ENCODE data around the gene RPL7A.
A peak's percentile ranks its signal among the peaks of the same experiment; 100 is the strongest.
"Not testable (repeated sequence)": the region's sequence is repeated elsewhere in the genome, so short reads cannot be mapped to it uniquely, and the experiment has no call there.

Gene RPL7A

GRCh38 chr9:133347985-133348717 is at the start of gene RPL7A, which contains the start of gene MED22:
RPL7A (plus strand) TSS chr9:133348218; CDS start chr9:133348244, 26 bp downstream.
MED22 (minus strand) TSS chr9:133348131; CDS start chr9:133346662, 1,469 bp downstream.
- DNase-seq: peak; percentile 95

DNA sequence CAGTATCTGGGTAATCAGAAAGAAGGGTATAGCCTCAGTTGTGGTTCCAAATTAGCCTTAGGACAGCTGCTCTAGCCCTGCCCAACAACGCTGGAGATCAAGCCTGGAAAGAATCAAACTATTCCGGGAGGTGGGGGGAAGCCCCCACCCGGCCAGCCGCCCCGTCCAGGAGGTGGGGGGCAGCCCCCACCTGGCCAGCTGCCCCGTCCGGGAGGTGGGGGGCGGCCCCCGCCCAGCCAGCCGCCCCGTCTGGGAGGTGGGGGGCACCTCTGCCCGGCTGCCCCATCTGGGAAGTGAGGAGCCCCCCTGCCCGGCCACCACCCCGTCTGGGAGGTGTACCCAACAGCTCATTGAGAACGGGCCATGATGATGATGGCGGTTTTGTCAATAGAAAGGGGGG is 48.0 kb upstream of the RPL7A start:
- DNase-seq: not testable (repeated sequence)

DNA sequence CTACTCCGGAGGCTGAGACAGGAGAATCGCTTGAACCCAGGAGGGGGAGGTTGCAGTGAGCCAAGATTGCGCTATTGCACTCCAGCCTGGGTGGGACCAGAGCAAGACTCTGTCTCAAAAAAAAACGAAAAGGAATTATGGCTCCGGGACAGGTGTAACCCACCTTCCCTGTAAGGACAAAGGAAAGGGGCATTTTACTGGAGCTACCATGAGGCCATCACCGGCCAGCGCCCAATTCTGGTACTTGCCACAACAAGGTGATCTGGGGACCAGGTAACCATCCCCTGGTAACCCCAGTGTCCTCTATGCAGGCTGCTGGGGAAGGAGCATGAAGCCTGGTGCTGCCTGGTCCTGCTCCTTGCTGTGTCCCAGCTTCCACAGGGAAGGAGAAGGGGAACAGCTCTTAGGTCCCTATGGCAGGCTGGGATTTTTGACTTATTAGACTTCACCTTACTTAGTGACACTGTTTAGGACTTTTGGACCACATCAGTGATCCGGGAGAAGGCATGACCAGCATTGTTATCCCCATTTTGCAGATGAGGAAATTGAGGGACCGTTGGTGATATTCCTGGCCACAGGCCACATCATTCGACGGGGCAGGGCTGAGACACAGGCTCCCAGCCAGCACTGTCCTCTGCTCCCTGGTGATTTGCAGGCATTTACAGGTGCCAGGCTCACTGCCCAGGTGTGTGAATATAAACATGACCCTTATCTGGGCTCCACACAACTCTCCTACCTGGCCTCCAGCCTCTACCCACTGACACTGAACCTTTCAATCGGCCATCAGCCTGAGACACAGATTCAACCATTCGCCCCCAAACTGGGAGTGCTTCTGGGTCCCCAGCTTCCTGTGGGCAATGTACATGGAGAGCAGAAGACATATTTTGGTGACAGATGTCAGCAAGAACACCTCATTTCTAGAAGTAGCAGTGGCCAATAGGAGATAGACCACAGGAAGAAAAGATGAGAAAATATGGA is 46.5 kb upstream of the RPL7A start:
- no peak for DNase-seq

DNA sequence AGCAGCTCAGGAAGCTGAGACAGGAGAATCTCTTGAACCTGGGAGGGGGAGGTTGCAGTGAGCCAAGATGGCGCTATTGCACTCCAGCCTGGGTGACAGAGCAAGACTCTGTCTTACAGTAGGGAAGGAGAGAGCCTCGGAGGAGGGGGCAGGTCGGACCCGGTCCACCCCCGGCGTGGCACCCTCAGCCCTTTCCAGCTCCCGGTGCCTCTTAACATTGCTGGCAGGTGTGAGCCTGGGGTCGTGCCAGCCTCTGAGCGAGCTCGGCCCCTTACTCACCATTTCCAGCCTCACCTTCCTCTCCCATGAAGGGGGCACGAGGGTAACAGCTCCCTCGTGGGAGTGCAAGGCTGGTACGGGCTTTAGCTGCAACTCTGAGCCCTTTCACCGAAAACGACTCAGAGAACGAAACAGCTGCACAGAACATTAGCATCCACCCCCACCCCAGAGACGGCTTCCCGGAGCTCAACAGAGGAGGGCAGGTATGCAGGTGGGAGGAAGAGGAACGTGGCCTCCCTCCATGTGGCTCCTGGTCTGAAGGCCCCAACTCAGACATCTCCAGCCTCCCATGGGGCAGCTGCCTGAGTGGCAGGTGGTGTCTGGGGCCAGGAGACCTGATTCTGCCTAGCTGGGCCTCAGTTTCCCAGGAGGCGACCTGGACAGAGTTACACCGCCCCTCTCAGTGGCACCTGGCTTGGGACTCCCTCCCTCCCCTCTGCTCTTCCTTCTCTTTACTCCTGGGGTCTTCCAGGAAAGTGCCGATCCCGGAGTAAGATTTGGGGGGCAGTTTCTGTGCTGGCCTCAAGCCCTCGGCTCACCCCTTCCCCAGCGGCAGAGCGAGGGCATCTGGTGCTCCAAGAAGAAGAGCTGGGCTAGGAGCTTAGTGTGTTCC is 44.5 kb upstream of the RPL7A start:
- no peak for DNase-seq

DNA sequence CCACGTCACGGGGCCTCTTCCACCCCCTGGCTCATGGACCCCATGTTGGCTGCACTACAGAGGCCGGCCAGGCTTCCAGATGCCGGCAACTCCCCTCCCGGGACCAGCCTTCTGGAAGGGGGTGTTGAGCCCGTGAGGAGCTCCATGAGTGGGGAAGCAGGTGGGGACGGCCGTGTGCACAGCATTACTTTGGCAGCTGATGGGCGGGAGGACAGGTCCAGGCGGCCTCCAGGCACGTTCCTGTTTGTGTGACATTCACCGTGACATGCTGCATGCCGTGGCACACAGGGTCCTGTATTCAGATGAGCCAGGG is 43.9 kb upstream of the RPL7A start:
- DNase-seq: no peak

DNA sequence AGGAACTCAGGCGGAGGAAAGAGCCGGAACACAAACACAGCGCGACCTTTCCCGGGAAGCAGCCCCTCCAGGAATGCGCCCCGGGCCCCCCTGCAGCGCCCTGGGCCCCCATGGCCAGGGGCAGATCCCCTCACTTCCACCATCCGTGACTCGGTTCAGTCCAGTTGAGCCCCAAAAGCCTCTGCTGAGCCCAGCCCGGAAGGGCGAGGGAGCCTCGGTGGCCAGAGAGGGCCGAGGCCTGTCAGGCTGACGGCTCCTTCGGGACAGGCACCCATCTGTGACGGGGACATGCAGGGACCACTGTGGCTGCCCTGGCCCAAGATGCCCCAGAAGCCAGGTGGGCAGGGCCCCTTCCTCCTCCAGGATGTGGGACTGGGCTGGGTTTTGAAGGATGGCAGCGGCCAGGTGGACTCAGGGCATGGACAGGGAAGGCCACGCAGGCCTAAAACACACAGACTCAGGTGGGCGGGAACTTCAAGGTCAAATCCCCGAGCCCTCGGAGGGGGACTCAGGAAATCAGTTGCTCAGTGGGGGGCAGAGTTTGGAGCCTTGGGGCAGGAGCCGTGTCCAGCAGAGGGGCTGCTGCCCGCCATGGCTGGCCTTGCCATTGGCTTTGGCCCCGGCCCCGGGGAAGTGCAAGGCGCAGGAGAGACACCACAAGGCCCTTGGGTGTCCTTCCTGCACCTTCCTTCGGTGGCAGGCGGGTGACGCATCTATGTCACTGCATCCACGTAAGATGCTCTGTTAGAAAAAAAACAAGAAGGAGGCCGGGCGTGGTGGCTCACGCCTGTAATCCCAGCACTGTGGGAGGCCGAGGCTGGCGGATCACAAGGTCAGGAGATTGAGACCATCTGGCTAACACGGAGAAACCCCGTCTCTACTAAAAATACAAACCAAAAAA is 43.3 kb upstream of the RPL7A start:
- no peak for DNase-seq

DNA sequence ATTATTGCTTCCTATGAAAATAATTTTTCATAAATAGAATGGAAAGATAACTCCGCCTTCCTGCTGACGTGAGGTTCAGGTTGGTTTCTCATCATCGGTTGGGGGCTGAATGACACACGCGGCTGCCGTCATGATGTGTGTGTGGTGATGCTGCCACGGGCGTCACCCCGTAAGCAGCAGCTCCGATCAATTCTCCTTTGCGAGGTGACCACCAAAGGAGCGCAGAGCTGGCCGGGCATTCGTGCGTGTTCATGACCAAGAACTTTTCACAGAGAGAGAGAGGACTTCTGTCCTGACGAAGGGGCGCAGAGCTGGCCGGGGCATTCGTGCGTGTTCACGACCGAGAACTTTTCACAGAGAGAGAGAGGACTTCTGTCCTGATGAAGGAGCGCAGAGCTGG is 42.3 kb upstream of the RPL7A start:
- DNase-seq: no peak

GRCh38 chr9:133306242-133307204 is 41.5 kb upstream of the RPL7A start:
- DNase-seq: no peak

DNA sequence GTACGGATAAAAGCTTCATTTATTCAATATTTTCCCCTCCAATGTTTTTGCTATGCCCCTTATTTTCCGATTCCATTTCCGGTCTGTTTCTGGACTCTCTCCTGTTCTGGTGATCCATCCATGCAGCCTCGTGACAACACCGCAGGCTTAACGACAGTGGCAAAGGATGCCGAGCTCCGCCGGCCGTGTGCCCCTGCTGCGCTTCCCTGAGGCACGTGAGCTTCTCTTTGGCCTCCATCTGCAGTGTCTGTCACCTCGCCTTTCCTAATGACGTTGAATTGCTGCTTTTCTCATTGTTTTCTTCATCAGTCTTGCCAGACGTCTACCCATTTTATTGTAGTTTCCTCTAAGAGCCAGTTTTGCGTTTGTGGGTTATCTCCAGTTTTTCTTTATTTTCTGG is 40.7 kb upstream of the RPL7A start:
- DNase-seq: no peak

DNA sequence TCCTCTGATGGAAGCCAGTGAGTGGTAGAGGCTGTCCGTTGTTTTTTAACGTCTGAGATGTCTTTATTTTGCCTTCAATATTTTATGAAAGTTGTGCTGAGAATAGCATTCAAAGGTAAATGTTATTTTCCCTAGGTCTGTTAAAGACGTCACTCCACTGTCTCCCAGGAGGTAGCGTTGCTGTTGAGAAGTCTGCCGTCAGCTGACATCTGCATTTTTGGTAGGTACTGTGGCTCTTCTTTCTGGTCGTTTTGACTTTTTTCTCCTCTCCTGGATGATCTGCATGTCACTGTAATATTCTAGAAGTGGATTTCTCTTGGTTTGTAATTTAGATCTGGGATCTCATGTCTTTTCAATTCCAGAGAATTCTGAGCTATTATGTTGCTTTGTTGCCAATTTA is 38.4 kb upstream of the RPL7A start:
- no peak for DNase-seq

DNA sequence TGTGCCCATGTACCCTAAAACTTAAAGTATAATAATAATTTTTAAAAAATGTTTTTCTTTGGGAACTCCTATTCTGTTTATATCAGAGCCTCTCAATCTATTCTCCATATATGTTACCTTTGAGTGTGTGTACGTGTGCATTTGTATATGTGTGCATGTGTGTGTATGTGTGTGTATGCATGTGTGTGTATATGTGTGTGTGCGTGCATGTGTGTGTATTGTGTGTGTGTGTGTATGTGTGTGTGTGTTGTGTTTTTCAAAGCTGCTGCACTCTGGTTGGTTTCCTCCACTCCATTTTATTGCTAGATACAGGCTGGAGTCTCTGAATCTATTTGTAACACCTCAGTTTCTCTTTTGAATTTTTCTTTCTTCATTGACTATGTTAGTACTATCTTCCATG is 32.0 kb upstream of the RPL7A start:
- no peak for DNase-seq

DNA sequence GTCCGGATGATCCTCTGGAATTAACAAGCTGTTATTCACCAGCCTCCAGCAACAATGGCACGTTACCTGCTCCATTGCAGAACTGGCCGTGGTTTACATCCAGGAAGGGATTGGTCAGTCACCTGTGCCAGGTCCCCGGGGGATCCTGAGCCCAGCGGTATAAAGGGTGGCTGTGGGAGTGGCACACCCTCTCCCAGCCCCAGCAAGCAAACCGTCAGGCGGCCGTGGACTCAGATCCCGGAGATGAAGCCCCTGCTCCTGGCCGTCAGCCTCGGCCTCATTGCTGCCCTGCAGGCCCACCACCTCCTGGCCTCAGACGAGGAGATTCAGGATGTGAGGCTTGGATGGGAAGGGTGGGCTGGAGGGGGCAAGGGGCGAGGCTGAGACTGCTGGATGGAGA is 30.5 kb upstream of the RPL7A start:
- not testable (repeated sequence) for DNase-seq

GRCh38 chr9:133320421-133320881 is 27.6 kb upstream of the RPL7A start:
- DNase-seq: no peak

- no peak for DNase-seq
Measured at GRCh38 chr9:133321411-133321935, 26.5 kb upstream of the RPL7A start.

GRCh38 chr9:133322701-133323100 is 25.3 kb upstream of the RPL7A start:
- DNase-seq: no peak

GRCh38 chr9:133323211-133323610 is 24.8 kb upstream of the RPL7A start:
- no peak for DNase-seq

DNA sequence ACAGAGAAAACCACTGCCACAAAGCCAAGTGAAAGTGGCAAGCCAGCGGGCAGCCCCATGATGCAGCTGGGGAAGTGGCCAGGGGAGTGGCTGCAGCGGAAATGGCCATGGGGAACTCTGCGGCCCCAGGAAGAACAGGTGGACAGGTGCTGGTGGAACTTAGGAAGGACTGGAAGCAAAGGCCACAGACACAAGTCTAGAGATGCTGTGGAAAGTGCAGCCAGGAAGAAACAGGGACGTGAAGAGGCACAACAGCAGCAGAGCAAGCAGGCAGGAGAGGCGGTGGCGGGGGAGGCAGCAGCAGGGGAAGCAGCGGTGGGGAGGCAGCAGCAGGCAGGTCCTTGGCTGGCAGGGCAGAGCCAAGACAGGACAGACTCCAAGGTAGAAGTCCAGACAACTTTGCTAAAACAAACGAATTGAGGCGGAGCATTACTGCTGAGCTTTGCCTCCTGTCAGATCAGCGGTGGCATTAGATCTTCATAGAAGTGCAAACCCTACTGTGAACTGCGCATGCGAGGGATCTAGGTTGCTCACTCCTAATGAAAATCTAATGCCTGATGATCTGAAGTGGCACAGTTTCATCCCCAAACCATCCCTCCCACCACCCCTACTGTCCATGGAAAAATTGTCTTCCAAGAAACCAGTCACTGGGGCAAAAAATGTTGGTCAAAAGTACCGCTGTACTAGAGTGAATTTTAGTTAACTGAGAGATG is 23.9 kb upstream of the RPL7A start:
- DNase-seq: no peak

- DNase-seq: not testable (repeated sequence)
Measured at GRCh38 chr9:133327021-133327420, 21.0 kb upstream of the RPL7A start.

DNA sequence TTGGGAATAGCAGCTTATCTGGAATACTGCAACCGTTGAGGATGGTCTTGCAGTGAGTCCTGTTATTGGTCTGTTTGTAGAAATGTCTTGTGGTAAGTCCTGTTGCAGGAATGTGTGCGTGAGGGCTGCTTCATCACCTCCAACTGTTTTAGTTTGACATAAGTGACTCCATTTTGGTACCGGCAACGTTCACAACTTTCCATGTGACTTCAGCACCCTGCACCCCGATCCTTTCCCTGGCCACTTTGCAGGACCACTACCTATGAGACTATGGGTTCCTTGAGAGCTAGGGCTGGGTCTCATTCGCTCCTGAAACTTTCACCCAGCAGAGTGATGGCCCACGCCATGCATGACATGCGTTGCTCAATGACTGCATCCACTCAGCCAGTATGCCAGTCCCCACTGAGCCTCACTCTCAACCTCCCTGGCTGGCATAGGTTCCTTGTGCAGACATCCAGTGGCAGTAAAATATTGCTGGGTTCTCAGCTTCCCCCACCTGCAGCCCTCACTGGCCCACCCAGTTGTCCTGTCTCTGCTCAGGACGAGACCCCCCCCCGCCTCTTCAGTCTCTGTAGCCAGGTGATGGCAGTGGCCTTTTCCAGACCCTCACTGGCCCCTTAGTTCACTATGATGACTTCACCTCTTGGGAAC is 20.1 kb upstream of the RPL7A start:
- no peak for DNase-seq
